NCI-H446 treated with DMSO at 0.1 percent for 48 hours (cell line): ENCODE data around the gene CDC7.
A peak's percentile ranks its signal among the peaks of the same experiment; 100 is the strongest.
"Not testable (repeated sequence)": the region's sequence is repeated elsewhere in the genome, so short reads cannot be mapped to it uniquely, and the experiment has no call there.

Experiments used
- DNase-seq: peaks from one replicate; lab custom pipeline; 2025; lab: John Stamatoyannopoulos, UW

The CDC7 gene

DNA sequence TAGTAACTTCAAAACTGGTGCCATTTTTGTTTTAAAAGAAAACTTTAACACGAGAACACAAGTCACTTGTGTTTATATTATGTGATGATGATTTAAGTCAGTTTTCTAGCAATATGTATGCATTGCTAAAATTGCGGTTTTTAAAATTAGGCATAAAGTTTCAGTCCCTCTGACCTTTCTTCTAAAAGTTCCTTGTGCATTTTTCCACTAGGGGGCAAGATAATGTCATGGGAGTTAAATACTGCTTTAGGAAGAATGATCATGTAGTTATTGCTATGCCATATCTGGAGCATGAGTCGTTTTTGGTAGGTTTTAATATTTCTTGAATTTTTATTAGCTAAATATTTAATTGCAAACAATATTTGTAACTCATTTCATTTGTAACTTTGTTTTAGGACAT lies 10.7 kb downstream of the CDC7 start:
- DNase-seq, result peak; percentile 18

DNA sequence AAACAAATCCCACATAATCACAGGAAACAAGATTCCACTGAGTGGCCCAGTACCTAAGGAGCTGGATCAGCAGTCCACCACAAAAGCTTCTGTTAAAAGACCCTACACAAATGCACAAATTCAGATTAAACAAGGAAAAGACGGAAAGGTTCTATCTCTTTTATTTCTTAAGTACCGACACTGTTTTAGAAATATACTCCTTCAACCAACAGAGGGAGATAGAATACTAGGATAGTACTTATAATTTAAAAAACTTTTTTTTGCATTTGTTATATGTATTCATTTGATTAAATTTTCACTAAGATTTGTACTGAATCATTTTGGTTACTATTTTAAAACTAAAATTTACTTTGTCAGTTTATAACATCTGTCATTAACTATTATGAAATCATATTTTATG lies 12.5 kb downstream of the CDC7 start:
- no peak for DNase-seq

DNA sequence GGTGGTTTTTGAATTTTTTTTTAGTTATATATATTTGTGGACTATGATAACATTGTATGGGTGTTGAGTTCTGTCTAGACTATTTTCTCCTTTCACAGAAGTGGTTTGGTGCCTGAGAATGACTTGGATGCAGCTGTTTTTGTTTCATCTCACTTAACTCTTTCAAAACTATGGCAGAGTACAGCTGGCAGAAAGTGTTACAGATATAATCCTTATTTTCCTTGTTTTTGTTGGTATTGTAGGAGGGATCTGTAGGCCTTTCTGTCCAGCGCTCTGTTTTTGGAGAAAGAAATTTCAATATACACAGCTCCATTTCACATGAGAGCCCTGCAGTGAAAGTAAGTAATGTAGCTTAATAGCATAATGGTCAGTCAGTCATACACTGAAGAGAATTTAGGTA lies 13.1 kb downstream of the CDC7 start:
- DNase-seq, result no peak

DNA sequence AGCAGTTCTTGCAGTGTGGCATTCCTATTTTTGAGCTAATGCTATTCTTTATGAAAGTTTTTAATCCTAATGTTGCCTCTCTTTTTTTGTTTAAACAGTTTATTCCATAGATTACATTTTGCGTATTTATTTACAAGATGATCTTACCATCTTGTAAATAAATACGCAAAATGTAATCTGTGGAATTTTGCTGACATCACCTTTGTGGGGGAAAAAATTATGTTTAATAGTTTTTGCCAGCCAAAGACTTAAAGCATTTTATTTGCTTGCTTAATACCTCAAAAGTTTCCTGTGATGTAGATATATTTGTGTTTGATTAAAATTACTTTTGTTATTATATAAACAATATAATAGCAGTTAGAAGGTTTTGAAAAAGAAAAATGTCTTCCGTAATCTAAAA lies 15.3 kb downstream of the CDC7 start:
- DNase-seq, result no peak

DNA sequence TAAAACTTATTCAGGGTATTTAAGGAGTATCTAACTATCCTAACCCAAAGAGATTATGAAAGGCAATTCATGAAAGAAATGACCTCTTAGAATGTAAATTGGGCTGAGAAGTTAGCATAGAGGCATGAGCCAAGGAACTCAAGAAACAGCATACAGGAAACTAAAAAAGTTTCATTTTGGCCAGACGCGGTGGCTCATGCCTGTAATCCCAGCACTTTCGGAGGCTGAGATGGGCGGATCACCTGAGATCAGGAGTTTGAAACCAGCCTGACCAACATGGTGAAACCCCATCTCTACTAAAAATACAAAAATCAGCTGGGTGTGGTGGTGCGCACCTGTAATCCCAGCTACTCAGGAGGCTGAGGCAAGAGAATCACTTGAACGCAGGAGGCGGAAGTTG lies 16.0 kb downstream of the CDC7 start:
- DNase-seq, result not testable (repeated sequence)

DNA sequence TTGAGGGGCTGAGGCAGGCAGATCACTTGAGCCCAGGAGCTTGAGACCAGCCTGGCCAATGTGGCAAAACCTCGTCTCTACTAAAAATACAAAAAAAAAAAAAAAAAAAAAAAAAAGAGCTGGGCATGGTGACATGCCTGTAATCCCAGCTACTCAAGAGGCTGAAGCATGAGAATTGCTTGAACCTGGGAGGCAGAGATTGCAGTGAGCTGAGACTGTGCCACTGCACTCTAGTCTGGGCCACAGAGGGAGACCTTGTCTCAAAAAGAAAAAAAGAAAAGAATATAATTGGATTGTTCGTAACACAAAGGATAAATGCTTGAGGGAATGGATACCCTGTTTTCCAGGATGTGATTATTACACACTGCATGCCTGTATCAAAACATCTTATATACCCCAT lies 18.5 kb downstream of the CDC7 start:
- DNase-seq, result not testable (repeated sequence)

DNA sequence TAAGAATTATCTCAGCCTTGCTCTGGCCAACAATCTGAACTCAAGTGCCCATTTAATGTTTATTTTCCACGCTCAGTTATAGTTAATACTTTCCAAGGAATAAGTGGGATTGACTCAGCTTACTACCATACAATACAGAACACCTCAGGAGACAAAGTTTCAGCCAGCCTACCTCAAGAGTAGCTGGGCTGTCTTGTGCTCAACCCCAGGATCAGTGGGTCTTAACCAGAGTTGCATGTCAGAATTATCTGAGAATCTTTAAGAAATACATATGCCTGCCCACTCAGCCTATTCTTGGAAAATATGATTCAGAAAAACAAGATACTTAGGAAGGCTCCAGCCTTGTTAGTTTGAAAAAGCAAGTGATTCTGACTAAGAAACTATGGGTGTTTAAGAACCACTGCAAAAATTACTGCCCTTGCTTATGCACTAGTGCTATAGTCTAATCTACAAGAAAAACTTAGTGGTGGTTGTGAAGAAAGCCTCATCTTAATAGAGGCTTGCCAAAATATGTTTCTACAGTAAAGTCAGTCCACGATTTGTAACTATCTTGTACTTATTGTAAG lies 20.4 kb downstream of the CDC7 start:
- DNase-seq, result no peak

DNA sequence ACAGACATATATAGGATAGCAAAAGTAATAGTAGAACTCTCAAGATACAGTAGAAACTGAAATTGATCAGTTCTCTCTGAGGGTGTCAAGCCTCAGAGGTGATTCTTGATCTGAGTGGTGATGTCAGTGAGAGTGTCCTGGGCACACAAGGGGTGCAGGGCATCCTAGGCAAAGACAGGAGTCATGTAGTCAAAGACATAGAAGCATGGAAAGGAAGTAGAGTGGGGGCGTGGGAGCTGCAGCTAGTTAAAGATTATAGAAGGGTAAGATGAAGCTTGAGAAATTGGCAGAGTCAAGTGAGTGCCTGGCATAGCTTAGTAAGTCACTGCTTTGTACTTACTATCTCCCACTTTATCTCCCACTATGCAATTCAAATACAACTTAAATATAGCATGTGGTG lies 22.8 kb downstream of the CDC7 start:
- DNase-seq, result no peak

DNA sequence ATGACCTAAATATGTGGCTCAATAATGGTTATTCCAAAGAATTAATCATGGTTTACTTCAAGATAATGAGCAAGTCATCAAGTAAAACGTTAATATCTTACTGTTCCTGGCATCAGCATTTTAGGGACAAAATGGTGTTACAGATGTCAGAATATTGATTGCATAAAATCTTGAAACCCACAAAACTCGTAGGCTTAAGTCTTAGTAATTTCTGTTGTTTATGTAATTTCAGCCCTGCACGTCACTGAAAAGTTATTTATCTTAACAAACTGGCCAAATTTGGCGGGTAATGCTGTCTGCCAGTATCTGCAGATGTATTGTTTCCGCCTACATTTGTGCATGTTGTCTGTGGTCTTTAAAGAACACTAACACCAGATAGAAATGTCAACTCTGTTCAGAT lies 25.8 kb downstream of the CDC7 start:
- no peak for DNase-seq

DNA sequence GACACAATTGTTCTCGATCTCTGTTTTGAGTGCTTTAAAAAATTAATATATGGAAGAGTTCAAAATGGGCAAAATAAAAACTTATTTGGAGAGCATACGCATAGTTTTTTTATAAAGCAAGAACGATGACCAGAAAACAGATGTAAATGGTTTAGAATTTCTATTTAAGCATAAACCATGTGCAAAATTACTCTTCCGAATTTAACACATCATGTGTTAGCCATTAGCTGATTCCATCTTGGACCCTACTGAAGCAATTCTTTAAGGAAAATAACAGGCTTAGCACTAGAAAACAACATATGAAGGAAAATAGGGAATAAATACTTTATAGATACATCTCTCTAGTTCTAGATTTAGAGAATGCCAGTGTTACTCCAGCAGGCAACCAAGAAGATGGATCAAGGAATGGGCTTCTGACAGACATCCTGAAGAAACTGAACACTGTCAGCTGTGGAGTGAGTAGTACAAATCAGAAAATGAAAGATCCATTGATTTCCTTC lies 26.7 kb downstream of the CDC7 start:
- no peak for DNase-seq

DNA sequence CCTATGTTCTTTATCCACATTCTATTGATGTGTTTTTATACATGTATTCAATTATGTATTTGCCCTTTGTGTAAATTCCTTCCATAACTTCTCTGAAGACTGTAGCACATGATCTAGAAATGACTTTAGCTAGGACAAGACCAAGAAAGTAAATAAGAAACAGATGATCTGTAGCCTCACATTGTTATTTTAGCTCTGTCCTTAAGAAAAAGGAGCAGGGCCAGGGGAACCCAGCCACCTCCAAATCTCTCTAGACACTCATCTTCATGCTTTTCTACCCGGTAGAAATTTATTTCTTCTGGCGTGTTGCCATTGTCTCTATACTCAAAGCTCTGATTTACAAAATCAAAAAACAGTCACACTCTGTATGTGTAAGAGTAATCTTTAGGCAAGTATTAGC lies 27.1 kb downstream of the CDC7 start:
- DNase-seq, result no peak

DNA sequence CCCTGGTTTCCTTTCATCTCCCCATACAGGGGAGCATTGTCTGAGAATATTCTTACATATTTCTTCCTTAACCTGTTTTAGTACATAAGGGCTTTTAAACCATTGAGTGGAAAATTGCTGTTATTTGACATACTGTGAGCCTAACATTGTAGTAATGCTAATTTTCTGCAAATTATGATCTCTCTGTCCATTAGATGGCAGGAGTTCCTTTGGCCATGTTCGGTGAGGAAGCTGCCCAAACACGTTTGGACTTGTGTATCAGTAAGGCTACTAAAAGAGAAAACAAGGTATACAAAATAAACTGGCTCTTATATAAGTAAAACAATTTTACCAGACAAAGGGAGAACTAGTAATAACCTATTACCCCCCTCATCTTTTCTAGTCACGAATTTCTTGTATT lies 29.2 kb downstream of the CDC7 start:
- DNase-seq, result no peak

DNA sequence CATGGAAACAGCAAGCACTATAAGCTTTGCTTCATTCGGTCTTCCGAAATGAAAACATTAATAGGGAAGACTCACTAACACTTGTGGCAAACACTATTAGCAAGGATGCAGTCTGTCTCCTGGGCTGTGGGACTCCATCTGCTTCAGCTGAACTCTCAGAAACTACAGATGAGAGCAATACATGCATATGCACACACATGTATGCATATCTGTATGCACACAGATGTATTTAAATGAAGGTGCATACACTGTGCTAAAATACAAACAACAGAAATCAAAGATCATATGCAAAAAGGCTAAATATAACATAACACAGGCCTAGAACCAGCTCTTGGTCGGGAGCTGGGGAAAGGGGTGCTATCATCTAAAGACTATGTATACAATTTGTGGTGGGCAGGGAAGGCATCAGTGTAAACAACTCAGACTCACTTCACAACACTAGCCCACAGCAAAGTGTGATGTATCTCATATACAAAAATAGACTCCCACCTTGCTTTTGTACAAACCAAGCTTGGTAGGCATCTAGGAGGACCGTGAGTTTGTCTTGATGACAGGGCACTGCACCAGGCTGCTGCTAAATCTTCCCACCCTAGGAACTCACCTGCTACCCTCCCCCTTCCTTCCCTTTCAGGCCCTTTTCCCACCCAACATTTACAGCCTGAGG lies 32.8 kb downstream of the CDC7 start:
- DNase-seq, result no peak

DNA sequence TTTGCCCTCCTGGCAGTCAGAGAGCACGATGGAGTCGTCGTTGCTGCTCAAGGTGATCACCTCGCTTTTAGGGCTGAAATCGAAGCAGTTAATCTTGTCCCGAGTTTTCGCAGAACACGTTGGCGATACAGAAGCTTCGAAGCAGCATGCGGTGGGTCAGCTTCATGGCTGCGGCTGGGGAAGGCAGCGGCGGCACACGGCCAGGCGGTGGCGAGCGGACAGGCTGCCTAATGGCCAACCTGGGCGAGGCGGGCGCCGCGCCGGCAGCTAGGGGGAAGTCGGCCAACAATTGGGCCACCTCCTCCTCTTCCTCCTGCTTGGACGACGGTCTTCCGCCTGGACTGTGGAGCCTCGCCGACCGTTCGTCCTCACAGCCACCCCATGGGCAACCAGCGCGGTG lies 34.8 kb downstream of the CDC7 start:
- no peak for DNase-seq

DNA sequence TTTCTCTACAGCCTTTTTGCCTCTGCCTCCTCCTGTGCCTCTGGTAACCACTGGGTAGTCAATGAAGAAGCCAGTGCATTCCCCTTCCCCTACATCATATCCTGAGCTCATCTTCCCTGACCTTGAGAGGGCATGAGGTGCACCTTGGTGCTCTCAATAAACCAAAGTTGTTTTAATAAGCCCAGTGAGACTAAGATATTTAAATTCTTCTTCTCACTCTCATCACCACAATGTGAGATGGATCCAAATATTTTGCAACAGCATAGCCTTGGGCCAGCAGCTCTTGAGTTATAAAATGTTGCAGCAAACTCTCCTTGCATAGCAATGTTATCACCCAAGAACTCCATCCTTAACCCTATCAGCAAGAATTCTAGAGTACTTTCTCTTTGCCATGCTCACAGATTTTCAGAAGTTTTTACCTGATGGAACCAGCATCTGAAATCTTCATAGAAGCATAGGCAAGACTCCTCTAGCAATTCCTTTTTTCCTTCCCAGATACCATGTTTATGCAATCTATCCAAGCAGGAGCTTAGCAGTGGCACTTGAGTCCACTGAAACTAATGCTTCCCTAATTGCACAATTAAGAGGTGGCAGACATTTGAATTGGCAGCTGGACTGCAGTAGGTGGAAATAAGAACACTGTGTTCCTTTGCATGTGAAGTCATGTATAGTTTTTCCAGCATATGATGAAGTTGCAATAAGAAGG lies 36.8 kb downstream of the CDC7 start:
- DNase-seq, result no peak

DNA sequence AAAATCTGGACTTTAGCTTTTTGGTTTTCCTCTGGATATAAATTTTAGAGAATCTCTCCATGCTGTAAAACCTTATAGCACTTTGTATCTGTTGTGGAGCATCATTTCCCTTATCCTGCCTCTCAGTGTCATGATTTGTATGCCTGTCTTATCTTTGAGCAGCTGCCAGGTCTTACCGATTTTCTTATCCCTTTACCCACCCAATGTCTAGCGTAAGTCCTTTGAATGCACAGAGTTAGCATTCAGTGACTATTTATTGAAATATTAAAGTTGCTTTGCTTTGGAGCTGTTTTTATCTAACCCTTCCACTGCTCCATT lies 37.3 kb downstream of the CDC7 start:
- no peak for DNase-seq

DNA sequence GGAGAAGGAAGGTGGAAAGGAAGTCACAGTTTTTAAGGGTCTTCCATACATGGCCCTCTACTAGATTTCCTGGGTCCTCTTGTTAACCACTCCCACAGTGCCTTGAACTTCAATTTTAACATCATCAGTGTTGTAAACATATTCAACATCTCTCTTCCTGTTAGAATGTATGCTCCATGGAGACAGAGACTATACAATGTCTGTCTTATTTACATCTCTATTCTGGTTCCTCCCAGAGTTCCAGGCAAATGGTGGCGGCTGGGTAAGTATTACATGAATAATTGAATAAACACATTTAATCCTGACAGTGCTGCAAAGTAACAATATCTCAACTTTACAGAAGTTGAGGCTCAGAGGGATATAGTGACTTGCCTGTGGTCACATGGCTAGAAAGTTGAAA lies 40.3 kb downstream of the CDC7 start:
- DNase-seq, result no peak

DNA sequence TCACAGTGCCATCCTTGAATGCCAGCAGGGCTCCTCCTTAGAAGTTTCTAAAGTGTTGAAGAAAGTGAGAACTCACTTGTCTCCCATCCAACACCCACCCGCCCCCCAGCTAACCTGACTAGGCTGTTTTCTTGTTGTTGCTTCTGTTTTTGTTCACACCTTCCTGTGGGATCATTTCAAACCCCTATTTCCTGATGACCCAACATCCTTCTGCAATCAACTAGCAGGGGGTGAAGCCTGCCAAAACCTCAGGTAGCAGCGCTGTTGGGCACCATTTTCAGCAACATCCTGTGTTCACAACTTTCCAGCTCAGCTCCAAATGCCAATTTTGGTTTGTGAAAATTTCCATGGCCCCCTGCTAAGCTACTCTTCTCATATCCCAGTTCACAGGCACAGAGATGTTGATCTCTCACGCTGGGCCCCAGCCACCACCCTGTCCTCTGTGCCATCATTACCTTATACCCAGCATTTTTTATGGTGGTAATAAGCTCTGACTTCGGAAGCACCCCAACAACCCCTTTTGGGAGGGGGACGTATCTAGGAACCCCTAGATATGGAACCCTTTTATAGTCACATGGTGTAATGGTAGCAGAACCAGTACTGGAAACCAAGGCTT lies 41.4 kb downstream of the CDC7 start:
- no peak for DNase-seq

DNA sequence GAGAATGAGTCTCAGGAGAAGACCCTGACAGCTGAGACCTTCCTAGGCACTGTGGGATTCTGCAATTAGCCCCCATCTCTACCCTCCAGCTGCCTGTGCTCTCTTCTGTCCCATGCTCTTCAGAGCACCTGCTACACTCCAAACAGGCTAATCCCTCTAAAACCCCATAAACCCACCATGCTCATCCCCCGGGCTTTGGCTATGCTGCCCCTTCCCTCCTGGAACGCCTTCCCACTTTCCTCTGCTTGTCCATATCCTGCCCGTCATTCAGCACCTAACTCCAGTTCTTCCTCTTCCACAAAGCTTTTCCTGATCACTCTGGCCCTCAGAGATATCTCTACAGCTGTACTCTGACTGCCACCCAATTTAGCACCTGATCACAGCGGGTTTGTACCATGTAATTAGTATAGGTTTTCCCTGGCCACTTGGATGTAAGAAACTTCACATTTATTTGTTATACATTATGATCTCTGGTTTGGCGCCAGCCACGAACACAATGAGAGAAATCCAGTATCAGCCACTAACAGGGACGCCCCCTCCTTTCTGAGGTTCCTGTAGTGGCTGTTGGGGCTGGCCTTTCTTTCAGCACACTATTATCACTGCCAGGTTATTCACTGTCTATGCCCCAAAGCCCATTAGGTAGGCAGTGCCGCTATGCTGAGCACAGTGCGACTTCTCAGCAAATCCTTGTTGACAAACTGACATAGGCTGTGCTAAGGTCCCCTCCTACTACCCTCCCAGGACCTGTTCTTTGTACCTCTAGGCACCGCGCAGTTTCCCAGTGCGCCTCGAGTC lies 45.1 kb downstream of the CDC7 start:
- DNase-seq, result no peak

DNA sequence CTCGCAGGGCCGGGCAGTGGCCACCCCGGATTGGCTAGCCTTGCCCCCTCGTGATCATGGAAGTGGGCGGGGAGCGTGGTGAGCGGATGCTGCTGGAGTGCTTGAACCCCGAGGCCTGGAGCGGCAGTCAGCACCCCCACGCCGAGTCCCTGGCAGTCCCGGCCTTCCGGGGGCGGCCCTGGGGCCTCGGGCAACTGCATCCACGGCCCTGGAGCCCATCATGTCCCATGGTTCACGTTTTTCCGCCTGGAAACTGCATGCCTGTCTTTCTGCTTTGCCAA lies 45.6 kb downstream of the CDC7 start:
- DNase-seq, result no peak

DNA sequence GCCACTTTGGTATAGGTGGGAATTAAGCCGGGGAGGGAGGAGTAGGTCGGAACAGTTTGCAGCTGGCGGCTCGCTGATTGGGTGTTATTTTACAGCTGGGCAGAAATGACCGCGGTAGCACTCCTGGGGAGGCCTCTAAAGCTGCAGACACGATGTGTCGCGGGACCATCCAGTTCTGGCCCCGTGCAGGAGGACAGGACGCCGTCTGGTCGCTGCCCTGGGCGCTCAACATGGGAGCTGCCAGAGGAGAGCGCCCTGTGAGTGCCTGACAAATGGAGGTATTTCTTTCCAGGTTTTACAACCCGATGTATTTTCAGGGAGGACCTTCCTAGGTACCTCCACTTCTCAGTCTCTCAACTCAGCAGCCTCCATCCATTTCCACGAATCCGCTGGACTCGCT lies 46.2 kb downstream of the CDC7 start:
- DNase-seq, result no peak

DNA sequence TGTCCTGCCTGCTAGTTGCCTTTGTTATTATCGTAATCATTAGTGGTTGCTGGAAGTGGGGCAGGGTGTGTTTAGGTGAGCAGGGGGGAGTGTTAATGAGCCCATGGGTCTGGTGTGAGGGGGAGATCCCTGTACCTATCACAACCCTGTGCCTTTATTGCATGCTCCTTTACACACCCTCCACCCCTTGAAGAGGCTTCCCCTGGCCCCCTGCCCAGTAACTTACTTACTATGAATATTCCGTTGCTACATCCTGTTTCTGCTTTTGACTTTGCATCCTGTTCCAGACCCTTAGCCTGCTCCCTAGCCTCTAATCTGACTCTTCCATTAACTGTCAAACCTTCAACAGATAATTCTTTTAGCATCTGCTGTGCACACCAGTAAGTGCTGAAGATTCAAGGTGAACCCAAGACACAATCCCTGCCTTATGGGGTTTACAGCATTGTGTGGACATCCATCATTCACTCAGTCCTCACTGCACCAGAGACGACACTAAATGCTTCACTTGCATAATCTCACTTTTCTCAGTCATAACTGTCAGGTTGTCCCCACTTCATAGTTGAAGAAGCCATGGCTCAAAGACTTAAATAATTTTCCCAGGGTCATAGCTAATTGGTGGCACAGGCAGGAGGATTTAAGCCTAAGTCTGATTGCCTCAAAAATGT lies 47.9 kb downstream of the CDC7 start:
- no peak for DNase-seq
